Daoy (cell line): ENCODE measurements around the gene SUOX. TPM values are rescaled to one million over a fixed set of nuclear protein-coding genes. Genes with fewer than 3 reads are reported as not detected.

Experiments used
- total RNA-seq: library from RNA; depleted of rRNA; stranded (reverse); fragments of >200 nt; shearing (Covaris generic); gene quantifications from 2 replicates; pipeline ENCODE4 v1.2.3, GENCODE V29; 2014; rRNA removed

The SUOX gene
- total RNA-seq, 1 experiment from 2014 or later, result 13.1 TPM

Other genes with a start within 250 kb of the SUOX start
- gene SARNP, start 179.6 kb upstream of the SUOX start, total RNA-seq, result 165 and 253 TPM in 2 replicates
- 36.5 and 44.3 TPM in 2 replicates for gene ORMDL2, start 179.2 kb upstream of the SUOX start, total RNA-seq
- 44.4 and 54.2 TPM in 2 replicates for gene DNAJC14, start 167.7 kb upstream of the SUOX start, total RNA-seq
- gene MMP19, start 154.3 kb upstream of the SUOX start, total RNA-seq, result 6.9 and 8.4 TPM in 2 replicates
- gene PYM1, start 69.4 kb upstream of the SUOX start, total RNA-seq, result 49.1 and 59.7 TPM in 2 replicates
- 14.5 and 58.4 TPM in 2 replicates for gene DGKA, start 66.1 kb upstream of the SUOX start, total RNA-seq
- gene PMEL, start 31.2 kb upstream of the SUOX start, total RNA-seq, result 0.06 and 0.12 TPM in 2 replicates
- 57.5 and 58.0 TPM in 2 replicates for gene CDK2, start 30.4 kb upstream of the SUOX start, total RNA-seq
- 22.7 and 31.7 TPM in 2 replicates for gene RAB5B, start 23.2 kb upstream of the SUOX start, total RNA-seq
- 0.12 and 0.40 TPM in 2 replicates for gene IKZF4, start 23.8 kb downstream of the SUOX start, total RNA-seq
- gene RPS26, start 44.6 kb downstream of the SUOX start, total RNA-seq, result 1,984 and 2,181 TPM in 2 replicates
- gene ERBB3, start 82.9 kb downstream of the SUOX start, total RNA-seq, result 0.63 TPM in 1 of 2 replicates, not detected in the other
- gene PA2G4, start 107.3 kb downstream of the SUOX start, total RNA-seq, result 384 and 456 TPM in 2 replicates
- 4,200 and 4,689 TPM in 2 replicates for gene RPL41, start 119.4 kb downstream of the SUOX start, total RNA-seq
- gene ZC3H10, start 121.0 kb downstream of the SUOX start, total RNA-seq, result 2.5 and 3.5 TPM in 2 replicates
- gene ESYT1, start 131.0 kb downstream of the SUOX start, total RNA-seq, result 54.3 and 69.6 TPM in 2 replicates
- gene MYL6B, start 155.3 kb downstream of the SUOX start, total RNA-seq, result 148 and 156 TPM in 2 replicates
- 2,203 and 2,674 TPM in 2 replicates for gene MYL6, start 161.1 kb downstream of the SUOX start, total RNA-seq
- 25.6 and 26.1 TPM in 2 replicates for gene SMARCC2, start 192.2 kb downstream of the SUOX start, total RNA-seq
- 48.1 and 52.3 TPM in 2 replicates for gene RNF41, start 224.6 kb downstream of the SUOX start, total RNA-seq
- 77.9 and 78.2 TPM in 2 replicates for gene NABP2, start 227.1 kb downstream of the SUOX start, total RNA-seq
- 0.11 TPM in 1 of 2 replicates, not detected in the other for gene SLC39A5, start 232.8 kb downstream of the SUOX start, total RNA-seq